ENCODE results near the gene GBF1.

DNA sequence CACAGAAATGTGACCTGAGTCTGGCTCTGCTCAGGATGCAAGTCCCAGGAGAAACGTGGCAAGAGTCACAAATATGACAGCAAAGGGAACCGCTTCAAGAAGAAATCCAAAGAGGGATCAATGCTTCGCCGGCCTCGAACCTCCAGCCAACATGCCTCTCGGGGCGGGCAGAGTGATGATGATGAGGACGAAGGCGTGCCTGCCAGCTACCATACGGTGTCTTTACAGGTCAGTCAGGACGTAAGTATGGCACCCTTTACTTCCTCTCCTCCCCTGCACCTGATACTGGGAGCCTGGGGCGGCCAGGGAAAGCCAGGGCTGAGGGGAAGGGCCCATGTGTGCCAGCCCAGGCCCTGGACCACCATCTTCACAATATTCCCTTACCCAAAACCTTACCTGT, 131.6 kb downstream of the GBF1 start:
- TF ChIP-seq, protein P1, sequence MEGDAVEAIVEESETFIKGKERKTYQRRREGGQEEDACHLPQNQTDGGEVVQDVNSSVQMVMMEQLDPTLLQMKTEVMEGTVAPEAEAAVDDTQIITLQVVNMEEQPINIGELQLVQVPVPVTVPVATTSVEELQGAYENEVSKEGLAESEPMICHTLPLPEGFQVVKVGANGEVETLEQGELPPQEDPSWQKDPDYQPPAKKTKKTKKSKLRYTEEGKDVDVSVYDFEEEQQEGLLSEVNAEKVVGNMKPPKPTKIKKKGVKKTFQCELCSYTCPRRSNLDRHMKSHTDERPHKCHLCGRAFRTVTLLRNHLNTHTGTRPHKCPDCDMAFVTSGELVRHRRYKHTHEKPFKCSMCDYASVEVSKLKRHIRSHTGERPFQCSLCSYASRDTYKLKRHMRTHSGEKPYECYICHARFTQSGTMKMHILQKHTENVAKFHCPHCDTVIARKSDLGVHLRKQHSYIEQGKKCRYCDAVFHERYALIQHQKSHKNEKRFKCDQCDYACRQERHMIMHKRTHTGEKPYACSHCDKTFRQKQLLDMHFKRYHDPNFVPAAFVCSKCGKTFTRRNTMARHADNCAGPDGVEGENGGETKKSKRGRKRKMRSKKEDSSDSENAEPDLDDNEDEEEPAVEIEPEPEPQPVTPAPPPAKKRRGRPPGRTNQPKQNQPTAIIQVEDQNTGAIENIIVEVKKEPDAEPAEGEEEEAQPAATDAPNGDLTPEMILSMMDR (IDR thresholded peaks at IDR 0.05; ENCODE audit: low read depth, low read length, missing input control) = no peak
- TF ChIP-seq JUND (IDR thresholded peaks at IDR 0.05) (no peak), GABPA (IDR thresholded peaks at IDR 0.05 in 1 of 2, conservative IDR thresholded peaks at IDR 0.05 in 1 of 2) (no peak), FOXA1 (IDR thresholded peaks at IDR 0.05) (no peak), SP1 (IDR thresholded peaks at IDR 0.05) (no peak), TAF1 (conservative IDR thresholded peaks at IDR 0.05) (no peak), YY1 (IDR thresholded peaks at IDR 0.05) (no peak), RXRA (IDR thresholded peaks at IDR 0.05) (no peak)
- TF ChIP-seq, protein P2, sequence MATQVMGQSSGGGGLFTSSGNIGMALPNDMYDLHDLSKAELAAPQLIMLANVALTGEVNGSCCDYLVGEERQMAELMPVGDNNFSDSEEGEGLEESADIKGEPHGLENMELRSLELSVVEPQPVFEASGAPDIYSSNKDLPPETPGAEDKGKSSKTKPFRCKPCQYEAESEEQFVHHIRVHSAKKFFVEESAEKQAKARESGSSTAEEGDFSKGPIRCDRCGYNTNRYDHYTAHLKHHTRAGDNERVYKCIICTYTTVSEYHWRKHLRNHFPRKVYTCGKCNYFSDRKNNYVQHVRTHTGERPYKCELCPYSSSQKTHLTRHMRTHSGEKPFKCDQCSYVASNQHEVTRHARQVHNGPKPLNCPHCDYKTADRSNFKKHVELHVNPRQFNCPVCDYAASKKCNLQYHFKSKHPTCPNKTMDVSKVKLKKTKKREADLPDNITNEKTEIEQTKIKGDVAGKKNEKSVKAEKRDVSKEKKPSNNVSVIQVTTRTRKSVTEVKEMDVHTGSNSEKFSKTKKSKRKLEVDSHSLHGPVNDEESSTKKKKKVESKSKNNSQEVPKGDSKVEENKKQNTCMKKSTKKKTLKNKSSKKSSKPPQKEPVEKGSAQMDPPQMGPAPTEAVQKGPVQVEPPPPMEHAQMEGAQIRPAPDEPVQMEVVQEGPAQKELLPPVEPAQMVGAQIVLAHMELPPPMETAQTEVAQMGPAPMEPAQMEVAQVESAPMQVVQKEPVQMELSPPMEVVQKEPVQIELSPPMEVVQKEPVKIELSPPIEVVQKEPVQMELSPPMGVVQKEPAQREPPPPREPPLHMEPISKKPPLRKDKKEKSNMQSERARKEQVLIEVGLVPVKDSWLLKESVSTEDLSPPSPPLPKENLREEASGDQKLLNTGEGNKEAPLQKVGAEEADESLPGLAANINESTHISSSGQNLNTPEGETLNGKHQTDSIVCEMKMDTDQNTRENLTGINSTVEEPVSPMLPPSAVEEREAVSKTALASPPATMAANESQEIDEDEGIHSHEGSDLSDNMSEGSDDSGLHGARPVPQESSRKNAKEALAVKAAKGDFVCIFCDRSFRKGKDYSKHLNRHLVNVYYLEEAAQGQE (IDR thresholded peaks at IDR 0.05) = no peak
- TF ChIP-seq, protein P3, sequence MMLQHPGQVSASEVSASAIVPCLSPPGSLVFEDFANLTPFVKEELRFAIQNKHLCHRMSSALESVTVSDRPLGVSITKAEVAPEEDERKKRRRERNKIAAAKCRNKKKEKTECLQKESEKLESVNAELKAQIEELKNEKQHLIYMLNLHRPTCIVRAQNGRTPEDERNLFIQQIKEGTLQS (IDR thresholded peaks at IDR 0.05) = no peak
